A549 treated with DMSO at 1 μM for 4 hours (cell line): ENCODE results near the gene NKX2-8. TPM values are rescaled to one million over a fixed set of nuclear protein-coding genes. Genes with fewer than 3 reads are reported as not detected.

Experiments
- total RNA-seq: library from RNA; stranded (reverse); fragments of 200-300 nt; extraction: Qiagen RNA extraction; gene quantifications from 5 replicates; pipeline ENCODE4 v1.2.3, GENCODE V29; 2022; ENCODE audit warnings: low read depth

The NKX2-8 gene
- total RNA-seq, result 1.0 to 3.1 TPM (median 2.8 TPM) in 5 replicates

DNA sequence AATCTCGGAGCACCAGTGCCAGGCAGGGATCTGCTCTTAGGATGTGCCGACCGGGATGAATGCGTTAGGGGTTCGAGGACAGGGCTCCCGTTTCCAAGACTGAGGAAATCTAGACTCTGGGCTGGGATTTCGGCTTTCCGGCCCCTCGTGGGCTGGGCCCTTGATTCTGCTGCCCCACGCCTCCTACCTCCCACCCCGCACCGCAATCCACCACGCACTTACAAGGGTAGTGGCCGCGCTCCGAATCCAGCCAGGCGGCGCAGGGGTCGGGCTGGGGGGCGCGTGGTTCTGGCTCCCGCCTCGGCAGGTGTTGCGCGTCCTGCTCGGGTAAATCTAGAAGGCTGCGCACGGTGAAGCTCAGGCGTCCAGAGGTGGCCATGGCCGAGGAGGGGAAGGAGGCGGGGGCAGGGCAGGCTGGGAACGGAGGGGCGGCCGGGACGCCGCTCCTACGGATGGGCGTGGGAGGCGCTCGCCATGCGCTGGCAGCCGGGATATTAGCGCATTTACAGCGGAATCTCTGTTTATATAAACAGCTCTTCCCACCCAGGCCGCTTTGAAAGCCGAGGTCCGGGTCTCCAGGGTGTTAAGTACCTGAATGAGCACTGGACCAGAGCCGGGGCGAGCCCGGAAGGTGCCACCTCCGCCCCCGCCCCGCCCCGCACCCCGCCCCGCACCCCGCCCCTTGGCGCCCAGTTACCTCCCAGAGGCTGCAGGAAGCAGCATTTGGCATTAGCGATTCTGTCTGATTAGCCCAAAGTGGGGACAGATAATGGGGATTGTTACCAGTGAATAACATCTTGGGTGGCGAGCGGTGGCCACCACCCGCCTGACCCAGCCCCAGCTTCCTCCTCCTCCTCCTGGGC, at the start of gene NKX2-8:
NKX2-8 (minus strand) TSS at position 604 of the 863 bp plus-strand sequence; CDS start at position 379, 225 bp downstream.

Other genes with a start within 250 kb of the NKX2-8 start
- gene NKX2-1, start 62.4 kb downstream of the NKX2-8 start, total RNA-seq, result 0.04 to 0.07 TPM in 2 of 5 replicates, not detected in the others
- gene PAX9, start 79.2 kb upstream of the NKX2-8 start, total RNA-seq, result 2.0 to 2.7 TPM (median 2.6 TPM) in 5 replicates